HUDEP-2 (cell line): Measurements from ENCODE around the gene GPX2.
A peak's percentile ranks its signal among the peaks of the same experiment; 100 is the strongest.

Source experiments
- DNase-seq, 76 experiments: peaks; one replicate each; lab custom pipeline; 2025; ENCODE audit not compliant: unreplicated experiment in 76 of 76; lab: John Stamatoyannopoulos, UW

The GPX2 gene

GRCh38 chr14:64963611-64964010, 21.1 kb upstream of the GPX2 start:
- no peak for DNase-seq

- peak in 3 of 76 experiments; percentile 7 to 15 (median 7) for DNase-seq
Observed at GRCh38 chr14:64960762-64961276, 18.3 kb upstream of the GPX2 start.

GRCh38 chr14:64958743-64959142, 16.2 kb upstream of the GPX2 start:
- DNase-seq: no peak

- DNase-seq: no peak
Observed at GRCh38 chr14:64958201-64958600, 15.7 kb upstream of the GPX2 start.

GRCh38 chr14:64956697-64957406, 14.3 kb upstream of the GPX2 start:
- DNase-seq: no peak

GRCh38 chr14:64955297-64955696, 12.8 kb upstream of the GPX2 start:
- DNase-seq: no peak

GRCh38 chr14:64954491-64955240, 12.1 kb upstream of the GPX2 start:
- no peak for DNase-seq

- DNase-seq: no peak
Observed at GRCh38 chr14:64953661-64954060, 11.1 kb upstream of the GPX2 start.

GRCh38 chr14:64953310-64953654, 10.7 kb upstream of the GPX2 start:
- DNase-seq: no peak

GRCh38 chr14:64952598-64953309, 10.2 kb upstream of the GPX2 start:
- peak in 23 of 76 experiments; percentile 2 to 61 (median 14) for DNase-seq

GRCh38 chr14:64951724-64952123, 9.2 kb upstream of the GPX2 start:
- no peak for DNase-seq

GRCh38 chr14:64951291-64951690, 8.7 kb upstream of the GPX2 start:
- DNase-seq: no peak

- DNase-seq: no peak
Observed at GRCh38 chr14:64950889-64951288, 8.3 kb upstream of the GPX2 start.

GRCh38 chr14:64948612-64949210, 6.2 kb upstream of the GPX2 start:
- DNase-seq: no peak

- no peak for DNase-seq
Observed at GRCh38 chr14:64947710-64948611, 5.4 kb upstream of the GPX2 start.

GRCh38 chr14:64946310-64947045, 3.9 kb upstream of the GPX2 start:
- DNase-seq: no peak

- no peak for DNase-seq
Observed at GRCh38 chr14:64945431-64946178, 3.1 kb upstream of the GPX2 start.

GRCh38 chr14:64944861-64945260, 2.3 kb upstream of the GPX2 start:
- DNase-seq: no peak

- no peak for DNase-seq
Observed at GRCh38 chr14:64944041-64944440, 1.5 kb upstream of the GPX2 start.
